ENCODE measurements around the gene QPCT. TPM values are rescaled to one million over a fixed set of nuclear protein-coding genes. Genes with fewer than 3 reads are reported as not detected.

QPCT gene
- total RNA-seq, 4 donors from 2014 or later: 33.4 to 88.1 (median 56.0) TPM

DNA sequence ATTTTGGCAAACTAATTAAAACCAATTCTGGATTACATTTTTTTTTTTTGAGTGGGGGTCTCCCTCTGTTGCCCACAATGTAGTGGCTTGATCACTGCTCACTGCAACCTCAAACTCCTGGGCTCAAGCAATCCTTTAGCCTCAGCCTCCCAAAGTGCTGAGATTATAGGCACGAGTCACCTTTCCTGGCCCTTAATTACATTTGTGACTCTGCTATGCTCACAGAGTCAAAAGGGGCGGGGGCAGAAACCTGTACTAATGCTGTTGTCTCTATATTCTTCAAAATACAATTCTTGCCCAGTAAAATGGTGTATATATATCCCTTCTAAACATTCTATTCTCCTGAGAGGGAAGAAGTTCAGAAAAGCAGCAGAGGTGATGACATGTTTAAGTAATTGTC, 43.0 kb upstream of the QPCT start:
- WGBS, 2 donors: 63 to 66% methylated on average over 2 of the region's 2 CpGs
- TF ChIP-seq, protein P1, sequence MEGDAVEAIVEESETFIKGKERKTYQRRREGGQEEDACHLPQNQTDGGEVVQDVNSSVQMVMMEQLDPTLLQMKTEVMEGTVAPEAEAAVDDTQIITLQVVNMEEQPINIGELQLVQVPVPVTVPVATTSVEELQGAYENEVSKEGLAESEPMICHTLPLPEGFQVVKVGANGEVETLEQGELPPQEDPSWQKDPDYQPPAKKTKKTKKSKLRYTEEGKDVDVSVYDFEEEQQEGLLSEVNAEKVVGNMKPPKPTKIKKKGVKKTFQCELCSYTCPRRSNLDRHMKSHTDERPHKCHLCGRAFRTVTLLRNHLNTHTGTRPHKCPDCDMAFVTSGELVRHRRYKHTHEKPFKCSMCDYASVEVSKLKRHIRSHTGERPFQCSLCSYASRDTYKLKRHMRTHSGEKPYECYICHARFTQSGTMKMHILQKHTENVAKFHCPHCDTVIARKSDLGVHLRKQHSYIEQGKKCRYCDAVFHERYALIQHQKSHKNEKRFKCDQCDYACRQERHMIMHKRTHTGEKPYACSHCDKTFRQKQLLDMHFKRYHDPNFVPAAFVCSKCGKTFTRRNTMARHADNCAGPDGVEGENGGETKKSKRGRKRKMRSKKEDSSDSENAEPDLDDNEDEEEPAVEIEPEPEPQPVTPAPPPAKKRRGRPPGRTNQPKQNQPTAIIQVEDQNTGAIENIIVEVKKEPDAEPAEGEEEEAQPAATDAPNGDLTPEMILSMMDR (IDR thresholded peaks at IDR 0.05): no peak
- no peak for TF ChIP-seq POLR2A (IDR thresholded peaks at IDR 0.05)
- intact Hi-C loops (cut with DNase I; ENCODE audit: low total_unique reads): no loop called here
- DNase-seq (ENCODE audit: low spot score in 2 of 2): no peak
- H3K4me3 ChIP-seq (ENCODE audit: low read depth, poor library complexity, severe bottlenecking): no peak overlapping the region

DNA sequence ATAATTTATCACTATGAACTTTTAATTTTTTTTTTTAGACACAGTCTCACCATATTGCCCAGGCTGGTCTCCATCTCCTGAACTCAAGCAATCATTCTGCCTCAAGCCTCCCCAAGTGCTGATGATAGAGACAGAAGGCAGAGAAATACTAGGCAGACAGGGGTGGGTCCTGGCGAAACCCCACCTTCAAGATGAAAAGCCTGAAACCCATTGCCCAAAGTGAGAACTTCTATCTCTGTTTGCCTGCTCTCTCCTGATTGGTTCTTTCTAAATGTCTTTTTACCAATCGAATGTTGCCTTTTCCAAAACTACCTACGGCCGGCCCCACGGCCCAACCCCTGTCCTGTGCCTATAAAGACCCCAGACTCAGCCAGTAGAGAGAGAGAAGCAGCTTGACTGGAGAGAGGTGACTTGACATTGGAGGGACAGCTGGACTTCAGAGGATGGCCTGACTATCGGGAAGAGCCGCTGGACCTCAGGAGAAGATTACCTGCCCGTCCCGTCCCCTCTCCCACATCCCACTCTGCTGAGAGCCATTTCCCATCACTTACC, 41.7 kb upstream of the QPCT start:
- H3K4me3 ChIP-seq (ENCODE audit: low read depth, poor library complexity, severe bottlenecking): no peak overlapping the region
- DNase-seq (ENCODE audit: low spot score in 2 of 2): no peak
- TF ChIP-seq, protein P1 (IDR thresholded peaks at IDR 0.05): no peak
- TF ChIP-seq POLR2A (IDR thresholded peaks at IDR 0.05): no peak
- intact Hi-C loops (cut with DNase I; ENCODE audit: low total_unique reads): no loop called here
- 96 to 98% methylated on average over 9 of the region's 9 CpGs for WGBS, 2 donors

DNA sequence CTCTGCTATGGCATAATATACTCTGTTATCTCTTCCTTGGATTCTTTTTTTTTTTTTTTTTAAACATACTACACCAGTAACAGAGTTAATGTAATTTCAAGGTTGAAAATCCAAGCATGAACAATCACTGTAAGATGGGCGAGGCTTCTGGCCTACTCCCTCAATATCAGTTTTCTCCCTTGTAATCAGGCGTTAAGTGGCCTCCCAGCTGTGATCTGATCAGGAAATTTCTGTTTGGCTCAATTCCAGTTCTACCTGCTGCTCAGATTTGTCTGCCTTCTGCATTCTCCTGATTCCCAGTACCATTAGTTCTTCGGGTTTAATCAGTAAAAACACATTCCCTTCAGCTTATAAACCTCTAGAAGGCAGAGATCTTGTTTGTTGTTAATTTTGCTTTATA, 38.4 kb upstream of the QPCT start:
- H3K4me3 ChIP-seq (ENCODE audit: low read depth, poor library complexity, severe bottlenecking): no peak overlapping the region
- TF ChIP-seq, protein P1 (IDR thresholded peaks at IDR 0.05): no peak
- TF ChIP-seq POLR2A (IDR thresholded peaks at IDR 0.05): no peak
- 50 to 59% methylated on average over 3 of the region's 3 CpGs for WGBS, 2 donors
- DNase-seq (ENCODE audit: low spot score in 2 of 2): no peak
- intact Hi-C loops (cut with DNase I; ENCODE audit: low total_unique reads): no loop called here

DNA sequence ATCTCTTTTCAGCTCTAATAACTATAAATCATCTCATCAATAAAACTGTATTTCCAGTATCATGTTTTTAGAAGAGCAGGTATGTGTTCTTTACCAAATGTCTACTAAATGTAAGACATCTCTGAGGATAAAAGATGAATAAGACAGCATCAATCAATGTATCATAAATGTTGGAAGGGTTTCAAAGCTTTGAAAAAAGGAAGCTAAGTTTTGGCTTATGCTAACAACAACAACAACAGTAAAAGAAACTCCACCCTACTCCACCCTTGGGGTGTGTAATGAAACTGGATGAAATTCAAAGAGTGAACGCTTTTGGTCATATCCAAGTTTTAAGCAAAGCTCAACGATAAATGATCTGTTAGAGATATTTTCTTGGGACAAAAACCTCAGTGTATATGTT, 36.9 kb upstream of the QPCT start:
- WGBS, 2 donors: 15 to 23% methylated on average over 2 of the region's 2 CpGs
- DNase-seq (ENCODE audit: low spot score in 2 of 2): no peak
- no peak for TF ChIP-seq POLR2A (IDR thresholded peaks at IDR 0.05)
- TF ChIP-seq, protein P1 (IDR thresholded peaks at IDR 0.05): no peak
- no peak overlapping the region for H3K4me3 ChIP-seq (ENCODE audit: low read depth, poor library complexity, severe bottlenecking)
- intact Hi-C loops (cut with DNase I; ENCODE audit: low total_unique reads): no loop called here

DNA sequence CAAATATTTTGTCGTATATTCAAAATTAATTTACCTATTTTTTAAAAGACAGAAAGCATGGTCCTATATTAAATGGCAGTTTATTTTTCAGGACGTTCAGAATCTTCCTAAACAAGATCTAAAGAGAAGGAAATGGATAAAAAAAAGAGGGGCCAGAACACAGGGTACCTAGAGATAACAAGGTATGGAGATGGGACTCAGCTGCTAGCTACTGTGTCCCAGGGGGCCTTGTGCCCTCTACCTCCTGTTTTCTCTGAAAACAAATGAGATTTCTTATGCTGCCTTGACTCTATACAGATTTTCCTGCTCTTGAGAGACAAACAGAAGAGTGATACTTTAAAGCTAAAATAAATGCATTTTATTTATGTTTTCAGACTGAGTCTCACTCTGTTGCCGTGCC, 29.1 kb upstream of the QPCT start:
- TF ChIP-seq POLR2A (IDR thresholded peaks at IDR 0.05): no peak
- TF ChIP-seq, protein P1 (IDR thresholded peaks at IDR 0.05): no peak
- 92 to 93% methylated on average over 3 of the region's 3 CpGs for WGBS, 2 donors
- intact Hi-C loops (cut with DNase I; ENCODE audit: low total_unique reads): no loop called here
- no peak for DNase-seq (ENCODE audit: low spot score in 2 of 2)
- H3K4me3 ChIP-seq (ENCODE audit: low read depth, poor library complexity, severe bottlenecking): no peak overlapping the region

DNA sequence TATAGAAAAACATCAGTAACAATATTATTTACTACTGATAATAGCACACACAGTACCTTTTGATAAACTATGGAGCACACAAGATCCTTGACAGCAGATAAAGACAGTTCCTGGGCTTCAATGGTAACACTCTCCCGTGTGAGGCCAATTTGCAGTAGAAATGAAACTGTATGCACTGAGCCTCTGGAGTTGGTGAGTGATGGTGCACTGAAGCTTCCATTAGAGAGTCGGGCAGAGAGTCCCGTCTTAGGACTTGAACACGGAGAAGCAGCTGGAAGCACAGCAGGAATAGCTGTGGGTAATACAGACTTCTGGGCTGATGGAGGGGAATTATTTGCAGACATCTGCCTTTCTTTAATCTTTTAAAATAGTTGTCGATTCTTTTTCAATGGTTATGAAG, 28.2 kb upstream of the QPCT start:
- TF ChIP-seq, protein P1 (IDR thresholded peaks at IDR 0.05): no peak
- no peak for TF ChIP-seq POLR2A (IDR thresholded peaks at IDR 0.05)
- no peak overlapping the region for H3K4me3 ChIP-seq (ENCODE audit: low read depth, poor library complexity, severe bottlenecking)
- intact Hi-C loops (cut with DNase I; ENCODE audit: low total_unique reads): no loop called here
- WGBS, 2 donors: 85 to 86% methylated on average over 5 of the region's 5 CpGs
- no peak for DNase-seq (ENCODE audit: low spot score in 2 of 2)

Data from lower leg skin (tissue), 4 donors.